Uterus (tissue), 4 donors: ENCODE data around the gene ATP4A. TPM values are rescaled to one million over a fixed set of nuclear protein-coding genes. Genes with fewer than 3 reads are reported as not detected.

Experiments used
- DNase-seq, 2 donors: peaks; one replicate each; pipeline ENCODE4 v3.0.0-alpha.2; 2019 to 2020
- H3K27ac ChIP-seq, 2 donors: fragments of 200-600 bp; sonication (generic); 1 replicate in 1 of 2; 2 replicates in 1 of 2; pipeline ENCODE4 v1.5.1; 2016 to 2018
- H3K27me3 ChIP-seq, 2 donors: fragments of 200-600 bp; sonication (generic); one replicate each; pipeline ENCODE4 v1.5.1; 2018 to 2019; ENCODE audit warnings: control low read depth in 1 of 2
- H3K36me3 ChIP-seq, 2 donors: fragments of 200-600 bp; sonication (generic); one replicate each; pipeline ENCODE4 v1.5.1; 2019; ENCODE audit warnings: control low read depth in 1 of 2
- H3K4me1 ChIP-seq, 2 donors: fragments of 200-600 bp; sonication (generic); one replicate each; pipeline ENCODE4 v1.5.1; 2018 to 2019; ENCODE audit warnings: control low read depth in 1 of 2
- H3K4me3 ChIP-seq, 2 donors: fragments of 200-600 bp; sonication (generic); 1 replicate in 1 of 2; 2 replicates in 1 of 2; pipeline ENCODE4 v1.5.1; 2018 to 2019; ENCODE audit warnings: mild to moderate bottlenecking in 1 of 2
- H3K9me3 ChIP-seq, 2 donors: fragments of 200-600 bp; sonication (generic); one replicate each; pipeline ENCODE4 v1.5.1; 2019; ENCODE audit warnings: control low read depth in 1 of 2
- CTCF ChIP-seq, 4 experiments: fragments of 200-600 bp in 2 of 4; fragments of 450-650 bp in 2 of 4; sonication (generic) in 2 of 4; IDR thresholded peaks; one replicate each; pipeline ENCODE4 v1.5.1; 2016 to 2019; ENCODE audit warnings: antibody characterized with exemption in 4 of 4, mild to moderate bottlenecking in 2 of 4, moderate library complexity in 1 of 4
- POLR2A ChIP-seq, 2 donors: fragments of 450-650 bp; IDR thresholded peaks; one replicate each; pipeline ENCODE4 v1.6.1; 2016; ENCODE audit warnings: antibody characterized with exemption in 2 of 2, mild to moderate bottlenecking in 1 of 2, moderate library complexity in 1 of 2
- intact Hi-C: fragments of 100-400 bp; cut with DNase I; formaldehyde crosslinking; loops from one replicate; pipeline ENCODE4 v1.15.1; 2023; ENCODE audit warnings: low total_unique reads
- total RNA-seq, 4 donors: library from RNA; depleted of rRNA in 3 of 4; stranded (reverse); fragments of >200 nt in 3 of 4; gene quantifications; one replicate each; pipeline versions ENCODE4 v1.1.0 to v1.2.4, GENCODE V29; 2014 to 2023
- donor health status: DM: yes; HTN: yes; CAD: no.

Gene ATP4A
- total RNA-seq, 4 donors from 2014 or later = 0.14 TPM; not detected in 3

DNA sequence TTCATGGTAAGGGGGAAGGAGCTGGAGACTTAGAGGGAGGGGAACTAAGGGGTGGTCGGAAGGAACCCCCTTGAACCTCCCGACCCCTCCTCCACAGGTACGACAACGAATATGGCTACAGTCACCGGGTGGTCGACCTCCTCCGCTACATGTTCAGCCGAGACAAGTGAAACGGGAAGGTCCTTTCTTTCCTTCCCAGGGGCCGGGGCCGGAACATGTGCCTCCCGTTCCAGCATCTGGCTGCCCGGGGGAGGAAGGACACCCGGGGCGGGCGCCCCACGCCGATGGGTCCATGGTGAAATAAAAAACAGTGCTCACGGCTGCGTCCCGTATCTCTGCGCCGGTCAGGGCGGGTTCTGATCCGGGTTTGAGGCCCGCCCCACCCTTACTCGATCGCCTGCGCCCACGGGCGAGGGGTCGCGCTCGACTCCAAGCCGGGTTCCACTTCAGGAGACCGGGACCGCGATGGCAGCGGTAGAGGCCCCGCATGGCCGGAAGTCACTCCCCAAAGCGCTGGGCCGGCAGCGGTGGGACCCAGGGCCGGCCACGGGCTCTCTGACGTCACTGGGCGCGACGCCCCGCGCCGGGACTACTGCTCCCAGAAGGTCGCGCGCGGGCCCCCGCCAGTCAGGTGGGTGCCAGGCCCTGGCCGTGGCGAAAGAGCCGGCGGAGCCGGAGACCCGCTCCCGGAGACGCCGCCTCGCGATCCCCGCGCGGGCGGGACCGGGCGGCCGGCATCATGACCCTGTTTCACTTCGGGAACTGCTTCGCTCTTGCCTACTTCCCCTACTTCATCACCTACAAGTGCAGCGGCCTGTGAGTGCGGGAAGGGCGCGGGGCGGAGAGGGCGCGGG is 18.2 kb downstream of the ATP4A start, which contains the start of gene TMEM147:
Gene TMEM147, plus strand, starts transcription at position 626 of the 854 bp plus-strand sequence. Its CDS starts 114 bp downstream, at position 740.
- H3K27me3 ChIP-seq = no peaks in the 10 kb centered on the region
- TF ChIP-seq CTCF (IDR thresholded peaks at IDR 0.05) (peak in 1 of 4 experiments; percentile 37), POLR2A (IDR thresholded peaks at IDR 0.05) (peak; percentile 27 to 62)
- peak; percentile 91 to 93 for DNase-seq
- intact Hi-C loops = loop anchor here (10.0 kb wide), 1 partner anchor 170 kb away; the partner anchor contains the start of gene KMT2B
- H3K4me3 ChIP-seq = peak within 1 kb of the TSS; percentile 66 to 77
- peak within 1 kb of the TSS; percentile 62 to 82 for H3K27ac ChIP-seq
- H3K36me3 ChIP-seq = no peaks in the 10 kb centered on the region
- peaks cover 0 to 15% of the 10 kb centered on the region in 2 donors for H3K4me1 ChIP-seq
- H3K9me3 ChIP-seq = no peaks in the 10 kb centered on the region

- H3K36me3 ChIP-seq = no peaks in the 10 kb centered on the region
- H3K27ac ChIP-seq = peak overlapping the region; percentile 62 to 82
- DNase-seq = no peak
- H3K4me3 ChIP-seq = peak overlapping the region; percentile 66 to 77
- no peaks in the 10 kb centered on the region for H3K27me3 ChIP-seq
- intact Hi-C loops = loop anchor here (10.0 kb wide), 1 partner anchor 171 kb away; the partner anchor contains the start of gene KMT2B
- no peak for TF ChIP-seq POLR2A (IDR thresholded peaks at IDR 0.05)
- TF ChIP-seq CTCF (IDR thresholded peaks at IDR 0.05) = no peak
- H3K9me3 ChIP-seq = no peaks in the 10 kb centered on the region
- peaks cover 0 to 15% of the 10 kb centered on the region in 2 donors for H3K4me1 ChIP-seq
These were observed 19.2 kb downstream of the ATP4A start for GRCh38 chr19:35544110-35544802.

GRCh38 chr19:35543280-35544109 is 20.0 kb downstream of the ATP4A start:
- Histone ChIP-seq H3K4me3 (no peak overlapping the region), H3K4me1 (peaks cover 0 to 15% of the 10 kb centered on the region in 2 donors), H3K27me3 (no peaks in the 10 kb centered on the region), H3K27ac (no peak overlapping the region), H3K9me3 (no peaks in the 10 kb centered on the region), H3K36me3 (no peaks in the 10 kb centered on the region)
- intact Hi-C loops = loop anchor here (10.0 kb wide), 1 partner anchor 171 kb away; the partner anchor contains the start of gene KMT2B
- no peak for TF ChIP-seq CTCF (IDR thresholded peaks at IDR 0.05)
- TF ChIP-seq POLR2A (IDR thresholded peaks at IDR 0.05) = no peak
- DNase-seq = no peak

DNA sequence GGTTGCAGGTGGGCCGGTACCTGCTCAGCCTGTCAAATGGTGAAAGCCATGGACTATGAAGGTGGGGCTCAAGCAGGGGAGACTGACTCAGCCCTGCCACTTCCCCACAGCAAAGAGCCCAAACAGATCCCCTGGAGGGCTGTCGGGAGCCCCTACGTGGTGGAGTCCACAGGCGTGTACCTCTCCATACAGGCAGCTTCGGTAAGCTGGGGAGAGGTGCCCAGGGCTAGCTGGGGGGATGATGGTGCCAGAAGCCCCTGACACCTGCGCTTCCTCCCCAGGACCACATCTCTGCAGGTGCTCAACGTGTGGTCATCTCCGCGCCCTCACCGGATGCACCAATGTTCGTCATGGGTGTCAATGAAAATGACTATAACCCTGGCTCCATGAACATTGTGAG is 21.2 kb downstream of the ATP4A start:
- no peaks in the 10 kb centered on the region for H3K9me3 ChIP-seq
- TF ChIP-seq POLR2A (IDR thresholded peaks at IDR 0.05) (no peak), CTCF (IDR thresholded peaks at IDR 0.05) (no peak)
- no peak for DNase-seq
- no peaks in the 10 kb centered on the region for H3K36me3 ChIP-seq
- peaks cover 0 to 15% of the 10 kb centered on the region in 2 donors for H3K4me1 ChIP-seq
- intact Hi-C loops = loop anchor here (10.0 kb wide), 1 partner anchor 173 kb away; the partner anchor contains the start of gene KMT2B
- no peak overlapping the region for H3K4me3 ChIP-seq
- H3K27ac ChIP-seq = no peak overlapping the region
- H3K27me3 ChIP-seq = no peaks in the 10 kb centered on the region
